MM.1S (cell line): ENCODE results near the gene TOP2B.

ENCODE experiments used
- EZH2 ChIP-seq: fragments of 300-600 bp; sonication (generic); optimal IDR thresholded peaks from 2 replicates; pipeline ENCODE3; 2017; ENCODE audit warnings: low read depth, mild to moderate bottlenecking, antibody characterized with exemption, low read length, mixed read lengths
- EZH2phosphoT487 ChIP-seq: fragments of 300-600 bp; sonication (generic); IDR thresholded peaks from 2 replicates; pipeline ENCODE4 v1.6.1; 2018; ENCODE audit warnings: antibody characterized with exemption, low read length
- TF ChIP-seq, protein P1 (sequence below): fragments of 300-600 bp; sonication (generic); IDR thresholded peaks from 2 replicates; pipeline ENCODE4 v1.5.1; 2016; ENCODE audit warnings: antibody characterized with exemption, low read length, mixed read lengths

DNA sequence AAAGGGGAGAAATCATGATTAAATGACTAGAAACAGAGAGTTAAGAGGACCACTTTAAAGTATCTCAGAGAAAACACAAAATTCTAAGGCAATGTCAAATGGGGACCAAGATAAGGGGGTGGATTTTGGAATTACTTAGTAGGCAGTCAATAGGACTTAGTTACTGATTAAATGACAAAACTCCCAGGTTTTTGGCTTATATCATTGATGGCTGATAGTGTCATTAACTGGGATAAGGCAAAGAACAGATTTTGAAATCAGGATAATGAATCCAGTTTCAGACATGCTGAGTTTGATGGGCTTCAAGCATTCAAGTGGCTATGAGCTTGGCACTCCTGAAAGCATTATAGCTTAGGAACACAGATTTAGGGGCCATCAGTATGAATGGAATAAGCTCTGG is 53.9 kb downstream of the TOP2B start:
- TF ChIP-seq, protein P1, sequence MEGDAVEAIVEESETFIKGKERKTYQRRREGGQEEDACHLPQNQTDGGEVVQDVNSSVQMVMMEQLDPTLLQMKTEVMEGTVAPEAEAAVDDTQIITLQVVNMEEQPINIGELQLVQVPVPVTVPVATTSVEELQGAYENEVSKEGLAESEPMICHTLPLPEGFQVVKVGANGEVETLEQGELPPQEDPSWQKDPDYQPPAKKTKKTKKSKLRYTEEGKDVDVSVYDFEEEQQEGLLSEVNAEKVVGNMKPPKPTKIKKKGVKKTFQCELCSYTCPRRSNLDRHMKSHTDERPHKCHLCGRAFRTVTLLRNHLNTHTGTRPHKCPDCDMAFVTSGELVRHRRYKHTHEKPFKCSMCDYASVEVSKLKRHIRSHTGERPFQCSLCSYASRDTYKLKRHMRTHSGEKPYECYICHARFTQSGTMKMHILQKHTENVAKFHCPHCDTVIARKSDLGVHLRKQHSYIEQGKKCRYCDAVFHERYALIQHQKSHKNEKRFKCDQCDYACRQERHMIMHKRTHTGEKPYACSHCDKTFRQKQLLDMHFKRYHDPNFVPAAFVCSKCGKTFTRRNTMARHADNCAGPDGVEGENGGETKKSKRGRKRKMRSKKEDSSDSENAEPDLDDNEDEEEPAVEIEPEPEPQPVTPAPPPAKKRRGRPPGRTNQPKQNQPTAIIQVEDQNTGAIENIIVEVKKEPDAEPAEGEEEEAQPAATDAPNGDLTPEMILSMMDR = no peak
- TF ChIP-seq EZH2 (no peak), EZH2phosphoT487 (no peak)
